GM19193 (cell line): ENCODE data around the gene PKD1.

ENCODE experiments used
- POLR2A ChIP-seq: IDR thresholded peaks from 4 replicates; pipeline ENCODE4 v1.6.1; 2011; ENCODE audit not compliant: insufficient read depth, insufficient read length; ENCODE audit errors: extremely low read depth

The PKD1 gene

GRCh38 chr16:2160915-2161551, 25.3 kb upstream of the PKD1 start:
- no peak for TF ChIP-seq POLR2A

DNA sequence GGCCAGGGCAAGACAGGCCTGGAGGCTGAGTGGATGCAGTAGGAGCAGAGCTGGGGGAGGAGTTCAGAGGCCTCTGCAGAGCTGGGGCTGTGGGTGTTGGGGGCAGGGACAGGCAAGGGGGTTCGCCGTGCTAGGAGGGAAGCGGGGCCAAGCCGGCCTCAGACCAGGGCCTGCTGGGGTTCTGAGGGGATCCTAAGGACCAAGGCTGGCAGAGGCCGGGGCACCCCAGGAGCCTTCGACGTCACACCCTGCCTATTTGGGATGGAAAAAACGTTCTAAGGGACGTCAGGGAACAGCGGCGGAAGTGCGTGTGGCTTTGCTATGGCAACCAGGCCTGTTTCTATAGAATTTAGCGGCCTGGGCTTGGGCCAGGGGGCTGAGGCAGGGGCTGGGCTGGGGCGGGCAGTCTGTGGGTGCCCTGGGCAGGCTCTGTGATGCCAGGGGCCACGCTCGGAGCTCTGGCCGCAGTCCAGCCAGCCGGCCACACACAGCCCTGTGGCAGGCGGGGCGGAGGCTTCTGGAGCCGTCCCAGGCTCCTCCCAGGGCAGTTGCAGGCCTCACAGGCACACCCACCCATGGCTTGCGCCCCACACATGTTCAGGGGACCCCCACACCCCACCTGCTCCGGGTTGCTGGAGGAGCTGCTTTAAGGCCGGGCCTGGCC, 23.6 kb upstream of the PKD1 start:
- TF ChIP-seq POLR2A: no peak

- no peak for TF ChIP-seq POLR2A
These were observed 22.6 kb upstream of the PKD1 start for GRCh38 chr16:2158262-2158638.

- TF ChIP-seq POLR2A: no peak
These were observed 22.0 kb upstream of the PKD1 start for GRCh38 chr16:2157480-2158261.

- no peak for TF ChIP-seq POLR2A
These were observed 21.1 kb upstream of the PKD1 start for GRCh38 chr16:2156849-2157224.

DNA sequence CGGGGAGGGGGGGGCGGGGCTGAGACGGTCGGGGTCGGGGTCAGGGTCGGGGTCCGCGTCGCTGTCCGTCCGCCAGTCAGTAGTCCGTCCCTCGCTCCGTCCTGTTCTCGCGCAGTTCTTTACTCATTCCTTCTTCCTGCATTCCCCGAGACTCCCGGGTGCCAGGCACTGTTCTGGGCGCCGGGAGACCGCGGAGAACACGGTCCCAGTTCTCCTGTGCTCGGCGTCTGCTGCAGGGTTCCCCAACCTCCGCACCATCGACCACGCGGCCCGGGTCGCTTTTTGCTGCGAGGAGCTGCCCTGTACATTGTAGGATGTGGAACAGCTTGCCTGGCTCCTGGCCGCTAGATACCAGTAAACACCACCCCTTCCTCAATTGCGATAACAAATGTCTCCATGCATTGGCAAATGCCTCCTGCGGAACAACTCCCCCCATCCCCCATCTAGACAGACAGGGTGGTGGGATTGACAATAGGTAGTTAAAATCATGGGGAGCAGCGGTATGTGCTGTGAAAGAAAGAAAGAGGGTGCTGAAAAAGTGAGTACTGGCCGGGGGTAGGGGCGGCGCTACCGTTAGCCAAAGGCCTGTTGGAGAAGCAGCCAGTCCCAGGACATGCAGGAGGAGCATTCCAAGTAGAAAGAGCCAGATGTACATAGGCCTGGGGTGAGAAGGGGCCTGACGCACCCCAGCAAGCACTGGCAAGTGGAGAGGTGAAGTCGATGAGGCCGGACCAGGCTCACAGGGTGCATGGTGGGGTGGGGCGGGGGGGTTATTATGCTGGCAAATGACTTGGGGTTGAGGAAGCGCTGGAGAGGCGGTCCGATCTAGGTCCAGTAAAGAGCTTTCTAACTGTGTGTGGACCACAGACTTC, 20.5 kb upstream of the PKD1 start:
- TF ChIP-seq POLR2A: no peak

DNA sequence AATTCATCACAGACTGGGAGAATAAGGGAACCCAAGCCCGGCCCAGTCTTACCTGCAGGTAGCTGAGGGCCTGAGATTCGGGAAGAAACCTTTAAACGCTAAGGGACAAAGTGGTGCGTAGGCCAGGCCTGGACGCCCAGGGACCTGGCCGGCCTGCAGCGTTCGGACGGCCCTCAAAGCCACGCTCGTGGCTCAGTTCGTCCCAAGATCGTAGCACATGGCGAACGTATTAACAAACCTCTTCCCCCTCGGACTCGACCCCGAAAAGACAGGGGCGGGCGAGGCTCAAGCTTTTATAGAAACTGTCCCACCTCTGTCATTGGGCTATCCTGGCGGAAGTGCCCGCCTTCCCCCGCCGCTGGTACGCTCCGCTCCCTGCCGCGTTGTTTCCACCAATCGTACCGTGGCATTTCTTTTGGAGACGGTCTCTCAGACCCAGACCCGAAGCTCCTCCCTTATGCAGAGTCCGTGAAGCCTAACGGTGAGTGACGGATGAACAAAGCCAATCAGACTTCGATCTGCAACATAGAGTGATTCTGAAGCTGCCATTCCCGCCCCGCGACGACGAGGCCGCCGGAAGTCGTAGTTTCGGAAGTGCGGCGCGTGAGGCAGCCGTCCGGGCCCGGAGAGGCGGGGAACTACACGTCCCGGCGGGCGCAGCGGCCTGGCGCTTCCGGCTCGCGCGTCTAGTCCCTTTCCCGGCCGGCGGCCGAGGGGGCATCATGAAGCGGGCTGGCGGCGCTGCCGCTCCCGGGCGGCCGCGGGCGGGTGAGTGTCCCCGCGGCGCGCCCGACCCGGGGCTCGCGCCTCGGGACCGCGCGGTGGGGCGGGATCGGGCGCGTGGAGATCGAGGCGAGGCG, 19.6 kb upstream of the PKD1 start, which contains the start of gene TRAF7:
Gene TRAF7, plus strand, starts transcription at position 692 of the 860 bp plus-strand sequence. CDS start 8,139 bp downstream, outside the sequence.
- peak; percentile 100 for TF ChIP-seq POLR2A

DNA sequence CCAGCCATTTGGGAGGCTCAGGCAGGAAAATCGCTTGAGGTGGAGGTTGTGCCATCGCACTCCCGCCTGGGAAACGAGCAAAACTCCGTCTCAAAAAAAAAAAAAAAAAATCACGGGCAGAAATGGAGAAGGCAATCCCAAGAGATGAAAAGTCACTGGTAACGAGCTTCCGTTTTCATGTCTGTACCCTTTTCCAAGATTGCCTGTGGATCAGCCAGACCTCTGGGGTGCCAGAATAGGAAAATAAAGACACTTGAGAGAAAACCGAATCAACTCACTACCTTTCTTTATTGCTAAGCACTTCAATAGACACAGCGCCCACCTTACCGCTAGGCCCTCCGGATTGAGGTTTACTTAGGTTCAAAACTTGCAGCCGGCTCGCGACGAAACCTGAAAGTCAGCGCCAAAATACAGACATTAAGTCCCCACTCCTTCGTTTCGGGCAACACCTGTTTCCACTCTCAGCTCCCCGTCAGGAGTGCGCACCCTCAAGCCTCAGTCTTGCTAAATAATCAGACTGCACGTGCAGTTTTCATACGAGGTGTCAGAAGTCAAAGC, 18.9 kb upstream of the PKD1 start:
- TF ChIP-seq POLR2A: no peak

GRCh38 chr16:2152695-2153506, 17.2 kb upstream of the PKD1 start:
- TF ChIP-seq POLR2A: no peak

- peak; percentile 39 for TF ChIP-seq POLR2A
These were observed 15.7 kb upstream of the PKD1 start for GRCh38 chr16:2151188-2152091.

- peak; percentile 19 for TF ChIP-seq POLR2A
These were observed 14.9 kb upstream of the PKD1 start for GRCh38 chr16:2150418-2151187.
